ENCODE results near the gene SHTN1.

Gene SHTN1

GRCh38 chr10:116984202-116984990, 20.6 kb downstream of the SHTN1 start:
- DNase-seq = no peak

DNA sequence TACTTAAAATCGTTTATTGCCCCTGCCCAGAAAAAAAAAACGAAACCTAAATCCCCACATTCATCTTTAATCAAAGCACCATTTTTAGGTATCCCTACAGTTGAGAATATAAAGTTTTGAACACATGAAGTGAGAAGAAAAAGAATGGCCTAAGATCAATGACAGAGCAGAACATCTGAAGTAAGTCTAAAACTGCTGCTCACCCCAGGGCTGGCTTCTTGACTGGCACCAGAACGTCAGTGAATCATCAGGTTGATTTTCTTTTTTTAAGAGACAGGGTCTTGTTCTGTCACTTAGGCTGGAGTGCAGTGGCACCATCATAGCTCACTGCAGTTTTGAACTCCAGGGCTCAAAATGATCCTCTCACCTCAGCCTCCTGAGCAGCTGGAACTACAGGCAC, 24.9 kb downstream of the SHTN1 start:
- no peak for DNase-seq

GRCh38 chr10:116978901-116979300, 26.1 kb downstream of the SHTN1 start:
- no peak for DNase-seq

DNA sequence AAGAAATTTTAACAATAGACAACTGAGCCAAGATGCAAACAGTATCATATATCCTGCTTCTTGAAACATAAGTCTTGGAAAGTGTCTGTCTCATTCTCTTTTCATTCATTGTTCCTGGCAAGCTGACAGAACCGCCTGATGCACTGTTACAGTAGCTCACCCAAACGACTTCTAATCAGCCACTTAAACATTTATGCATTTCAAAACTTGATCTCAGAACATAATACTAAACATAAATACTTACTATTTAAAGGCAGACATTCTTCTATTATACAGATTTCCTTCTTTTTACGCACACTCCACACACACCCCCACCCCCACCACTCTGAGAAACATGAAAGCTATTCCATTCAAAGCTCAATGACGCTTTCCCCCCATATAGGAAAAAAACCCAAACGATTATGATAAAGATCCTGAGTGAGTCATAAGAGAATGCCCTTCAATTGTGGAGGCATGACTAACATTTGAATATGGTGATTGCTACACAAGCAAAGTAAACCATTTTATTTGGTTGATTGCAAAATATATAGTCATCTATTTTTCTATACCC, 30.5 kb downstream of the SHTN1 start:
- DNase-seq = no peak

- no peak for DNase-seq
These were observed 31.0 kb downstream of the SHTN1 start for GRCh38 chr10:116973946-116974455.

GRCh38 chr10:116973371-116973905, 31.5 kb downstream of the SHTN1 start:
- DNase-seq = no peak

DNA sequence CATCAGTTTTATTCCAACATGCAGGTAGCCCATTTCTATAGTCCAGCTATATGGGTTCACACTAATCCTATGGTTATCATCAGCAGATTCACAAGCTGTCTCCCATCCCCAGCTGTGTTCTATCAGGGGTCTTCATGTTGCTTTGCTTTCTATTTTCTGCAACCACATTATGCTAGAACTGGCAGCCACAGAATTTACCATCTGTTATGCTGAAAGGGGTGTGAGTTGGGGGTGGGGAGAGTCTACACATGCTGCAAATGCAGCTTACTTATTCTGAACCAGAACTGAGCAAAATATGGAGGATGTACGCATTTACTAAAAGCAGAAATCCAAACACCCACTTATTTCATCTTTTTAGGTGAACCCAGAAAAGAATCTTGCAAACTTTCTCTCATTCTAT, 32.9 kb downstream of the SHTN1 start:
- DNase-seq = no peak

DNA sequence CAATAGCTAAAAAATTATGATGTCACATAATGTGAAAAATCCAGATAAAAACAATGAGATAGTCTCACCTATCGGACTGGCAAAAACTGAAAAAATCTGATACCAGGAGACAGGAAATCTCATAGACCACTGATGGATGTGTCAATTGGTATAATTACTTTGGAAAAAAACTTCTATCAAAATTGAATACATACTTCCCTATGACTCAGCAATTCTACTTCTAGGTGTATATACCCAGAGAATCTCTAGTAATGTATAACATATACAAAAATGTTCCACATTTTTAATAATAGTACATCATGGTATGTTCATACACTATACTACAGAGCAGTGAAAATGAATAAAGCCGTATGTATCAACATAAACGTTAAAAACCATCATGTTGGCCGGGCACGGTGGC, 34.9 kb downstream of the SHTN1 start:
- no peak for DNase-seq

DNA sequence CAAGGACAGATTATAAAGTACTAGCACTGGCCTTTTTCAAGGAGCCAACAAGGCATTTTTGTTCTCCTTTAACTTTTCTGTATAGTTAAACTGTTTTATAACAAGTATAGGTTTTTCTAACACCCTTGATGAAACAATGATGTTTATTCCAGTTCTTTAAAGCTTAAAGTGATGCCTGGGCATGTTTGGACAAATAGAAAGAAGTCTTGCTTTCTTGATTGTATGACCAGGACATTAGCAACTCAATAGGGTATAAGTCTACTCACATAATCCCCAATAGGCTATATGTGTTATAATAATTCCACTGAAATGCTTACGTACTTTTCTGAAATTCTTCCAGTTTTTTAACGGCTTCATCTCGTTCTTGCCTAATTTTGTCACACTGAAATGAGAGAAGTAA, 36.7 kb downstream of the SHTN1 start:
- DNase-seq = no peak

GRCh38 chr10:116961406-116962251, 43.4 kb downstream of the SHTN1 start:
- DNase-seq = no peak

DNA sequence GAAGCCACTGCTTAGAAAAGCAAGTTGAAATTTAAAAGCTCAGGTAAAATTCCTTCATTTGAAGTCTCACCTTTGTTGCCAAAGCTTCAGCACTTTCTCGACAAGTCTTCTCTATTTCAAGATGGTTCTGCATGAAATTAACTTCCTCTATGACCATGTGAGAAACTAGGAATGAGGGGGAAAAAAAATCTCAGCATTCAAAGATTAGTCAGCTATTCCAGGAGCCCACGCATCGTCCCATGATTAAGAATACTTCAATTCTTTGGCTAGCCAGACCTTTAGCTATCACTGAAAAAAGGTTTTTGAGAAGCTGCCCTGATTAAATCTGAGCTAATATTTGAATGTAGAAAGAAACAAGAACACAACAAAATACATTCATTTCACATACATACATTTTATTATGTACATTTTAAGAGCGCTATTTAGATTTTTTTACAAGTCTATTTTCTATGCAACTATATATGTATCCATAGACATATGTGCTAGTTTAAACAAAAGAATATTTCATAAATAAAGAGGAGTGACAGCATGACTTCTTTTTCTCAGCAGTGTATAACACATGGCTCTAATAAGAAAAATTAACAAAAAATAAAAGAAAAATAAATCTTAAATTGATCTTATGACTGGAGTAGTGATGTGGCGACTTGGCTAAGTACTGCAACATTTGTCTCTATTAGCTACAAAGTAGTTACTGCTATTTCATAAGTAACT, 44.8 kb downstream of the SHTN1 start:
- no peak for DNase-seq

- no peak for DNase-seq
These were observed 52.3 kb downstream of the SHTN1 start for GRCh38 chr10:116952729-116953128.

- DNase-seq = no peak
These were observed 56.5 kb downstream of the SHTN1 start for GRCh38 chr10:116948530-116948870.

- DNase-seq = no peak
These were observed 57.0 kb downstream of the SHTN1 start for GRCh38 chr10:116947841-116948529.

DNA sequence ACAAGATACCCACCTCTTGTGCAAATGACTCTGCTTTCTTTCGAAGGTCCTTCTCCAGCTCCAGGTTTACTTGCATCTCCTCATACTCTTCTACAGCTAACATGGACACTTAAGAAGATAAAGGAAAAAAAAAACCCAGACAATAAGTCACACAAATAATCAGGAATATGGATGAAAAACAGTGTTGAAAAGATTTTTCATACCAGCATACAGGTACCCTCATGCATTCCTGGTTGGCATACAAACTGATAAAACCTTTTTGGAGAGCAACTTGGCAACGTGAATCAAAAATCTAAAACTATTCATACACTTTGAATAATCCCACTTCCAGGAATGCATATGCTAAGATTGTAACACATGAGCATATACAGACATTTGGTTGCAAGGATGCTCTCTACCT, 60.1 kb downstream of the SHTN1 start:
- no peak for DNase-seq

DNA sequence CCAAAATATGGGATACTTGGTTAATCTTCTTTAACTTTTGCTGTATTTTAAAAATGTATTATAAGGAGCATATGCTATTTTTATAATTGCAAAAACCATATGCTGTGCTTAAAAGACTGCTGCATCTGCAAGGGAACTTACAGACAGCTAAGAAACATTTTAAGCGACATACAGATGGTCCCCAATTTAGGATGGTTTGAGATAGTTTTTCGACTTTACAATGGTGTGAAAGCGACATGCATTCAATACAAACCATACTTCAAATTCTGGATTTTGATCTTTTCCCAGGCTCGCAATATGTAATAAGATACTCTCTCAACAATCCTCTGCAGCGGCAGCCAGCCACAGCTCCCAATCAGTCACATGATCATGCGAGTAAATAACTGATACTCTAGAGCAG, 73.2 kb downstream of the SHTN1 start:
- DNase-seq = no peak

- no peak for DNase-seq
These were observed 78.6 kb downstream of the SHTN1 start for GRCh38 chr10:116926426-116926825.

DNA sequence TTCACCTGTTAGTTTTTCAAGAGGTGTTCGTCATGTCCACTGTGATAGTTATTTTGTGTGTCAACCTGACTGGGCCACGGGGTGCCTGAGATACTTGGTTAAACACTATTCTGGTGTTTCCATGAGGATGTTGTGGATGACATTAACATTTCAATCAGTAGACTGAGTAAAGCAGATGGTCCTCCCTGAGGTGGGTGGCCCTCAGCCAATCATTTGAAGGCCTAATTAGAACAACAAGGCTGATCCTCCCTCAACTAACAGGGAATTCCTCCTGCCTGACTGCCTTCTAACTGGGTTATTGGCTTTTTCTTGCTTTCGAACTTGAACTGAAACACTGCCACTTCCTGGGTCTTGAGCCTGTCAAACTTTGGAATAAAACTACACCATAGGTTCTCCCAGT, 79.9 kb downstream of the SHTN1 start:
- no peak for DNase-seq

- no peak for DNase-seq
These were observed 85.3 kb downstream of the SHTN1 start for GRCh38 chr10:116919706-116920105.

GRCh38 chr10:116919164-116919563, 85.8 kb downstream of the SHTN1 start:
- no peak for DNase-seq

DNA sequence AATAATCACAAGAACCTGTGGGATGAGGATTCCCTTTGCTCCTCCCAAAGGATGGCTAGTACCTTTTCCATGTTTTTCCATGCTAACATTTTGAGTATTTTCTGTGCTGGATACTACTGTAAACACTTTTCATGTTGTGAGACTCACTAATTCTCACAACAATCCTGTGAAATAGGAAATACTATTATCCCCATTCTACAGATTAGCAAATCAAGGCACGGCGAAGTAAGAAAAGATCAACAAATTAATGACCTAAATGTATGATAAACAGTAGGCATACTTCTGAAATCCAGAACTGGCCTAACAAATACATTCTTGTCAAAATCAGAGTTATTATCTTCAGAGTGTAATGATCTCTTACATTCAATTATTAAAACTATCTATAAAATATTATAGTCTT, 86.4 kb downstream of the SHTN1 start:
- DNase-seq = no peak

DNA sequence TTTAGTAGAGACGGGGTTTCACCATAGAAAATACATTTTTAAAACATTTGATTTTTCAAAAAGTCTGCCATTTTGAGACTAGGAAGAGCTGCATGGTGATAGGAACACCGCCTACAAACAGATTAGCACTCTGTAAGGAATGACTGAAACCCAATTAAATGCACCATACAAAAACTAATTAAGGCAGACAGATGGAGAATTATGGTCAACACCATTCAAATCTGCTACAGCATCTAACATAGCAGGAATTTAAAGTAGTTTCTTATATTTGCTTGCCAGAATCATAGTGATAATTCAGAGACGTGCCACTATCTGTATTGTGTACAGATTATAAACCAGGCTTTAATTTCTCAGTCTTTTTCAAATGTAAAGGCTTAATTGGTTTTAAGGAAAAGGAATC, 87.5 kb downstream of the SHTN1 start:
- no peak for DNase-seq
